Measurements from ENCODE around the gene SGCD.

The SGCD gene

DNA sequence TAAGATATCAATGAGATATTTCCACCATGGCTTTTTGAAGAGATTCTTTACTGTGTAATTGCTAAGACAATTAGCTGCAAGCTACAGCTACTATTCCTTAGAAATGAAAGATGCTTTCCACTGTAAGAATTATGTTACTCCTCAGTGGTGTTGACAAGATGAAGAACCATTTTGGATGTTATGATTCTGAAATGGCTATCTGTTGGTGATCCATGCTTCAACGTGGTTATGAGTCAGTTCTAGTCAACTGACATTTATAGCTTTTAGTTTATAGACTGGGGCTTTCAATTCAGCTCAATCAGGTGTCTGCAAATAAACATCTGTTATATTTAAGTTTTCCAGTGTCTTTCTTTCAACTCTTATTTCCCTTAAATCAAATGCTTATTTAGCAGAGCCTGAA, 93.7 kb downstream of the SGCD start:
- ChIA-PET POLR2A (no interaction called here), CTCF (no interaction called here)
- Histone ChIP-seq H3K27ac (ENCODE audit: extremely low read depth, low read depth, low read length) (no peak overlapping the region), H3K4me1 (ENCODE audit: control insufficient read depth, insufficient read depth, low read length) (no peaks in the 10 kb centered on the region), H3K36me3 (ENCODE audit: control insufficient read depth in 2 of 2, insufficient read depth in 1 of 2, low read length in 2 of 2) (no peaks in the 10 kb centered on the region), H3K9me3 (ENCODE audit: control insufficient read depth, insufficient read depth, low read depth, low read length) (no peaks in the 10 kb centered on the region), H3K4me3 (ENCODE audit: low read depth, low read length) (no peak overlapping the region)
- no peak for TF ChIP-seq ZNF214 (tag by site-specific recombination; IDR thresholded peaks at IDR 0.05; ENCODE audit: borderline replicate concordance)
- TF ChIP-seq ZNF645 (tag by site-specific recombination; IDR thresholded peaks at IDR 0.05): no peak
- TF ChIP-seq, protein P1, sequence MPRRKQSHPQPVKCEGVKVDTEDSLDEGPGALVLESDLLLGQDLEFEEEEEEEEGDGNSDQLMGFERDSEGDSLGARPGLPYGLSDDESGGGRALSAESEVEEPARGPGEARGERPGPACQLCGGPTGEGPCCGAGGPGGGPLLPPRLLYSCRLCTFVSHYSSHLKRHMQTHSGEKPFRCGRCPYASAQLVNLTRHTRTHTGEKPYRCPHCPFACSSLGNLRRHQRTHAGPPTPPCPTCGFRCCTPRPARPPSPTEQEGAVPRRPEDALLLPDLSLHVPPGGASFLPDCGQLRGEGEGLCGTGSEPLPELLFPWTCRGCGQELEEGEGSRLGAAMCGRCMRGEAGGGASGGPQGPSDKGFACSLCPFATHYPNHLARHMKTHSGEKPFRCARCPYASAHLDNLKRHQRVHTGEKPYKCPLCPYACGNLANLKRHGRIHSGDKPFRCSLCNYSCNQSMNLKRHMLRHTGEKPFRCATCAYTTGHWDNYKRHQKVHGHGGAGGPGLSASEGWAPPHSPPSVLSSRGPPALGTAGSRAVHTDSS (tag by site-specific recombination; IDR thresholded peaks at IDR 0.05): no peak

- H3K9me3 ChIP-seq (ENCODE audit: control insufficient read depth, insufficient read depth, low read depth, low read length): no peaks in the 10 kb centered on the region
- ChIA-PET CTCF (no interaction called here), POLR2A (no interaction called here)
- TF ChIP-seq ZNF391 (tag by site-specific recombination; IDR thresholded peaks at IDR 0.05; ENCODE audit: borderline replicate concordance, low read depth) (no peak), PBX3 (CRISPR knock-in tag; IDR thresholded peaks at IDR 0.05) (no peak), ZNF350 (tag by site-specific recombination; IDR thresholded peaks at IDR 0.05) (no peak), ZNF175 (tag by site-specific recombination; IDR thresholded peaks at IDR 0.05) (no peak), ZNF324 (tag by site-specific recombination; IDR thresholded peaks at IDR 0.05) (no peak), GLIS2 (tag by site-specific recombination; IDR thresholded peaks at IDR 0.05) (no peak), PATZ1 (tag by site-specific recombination; IDR thresholded peaks at IDR 0.05) (no peak), ZNF645 (tag by site-specific recombination; IDR thresholded peaks at IDR 0.05) (no peak)
- no peaks in the 10 kb centered on the region for H3K36me3 ChIP-seq (ENCODE audit: control insufficient read depth in 2 of 2, insufficient read depth in 1 of 2, low read length in 2 of 2)
- no peak overlapping the region for H3K27ac ChIP-seq (ENCODE audit: extremely low read depth, low read depth, low read length)
- no peaks in the 10 kb centered on the region for H3K4me1 ChIP-seq (ENCODE audit: control insufficient read depth, insufficient read depth, low read length)
- no peak overlapping the region for H3K4me3 ChIP-seq (ENCODE audit: low read depth, low read length)
These were observed 94.8 kb downstream of the SGCD start for GRCh38 chr5:156421798-156422197.

DNA sequence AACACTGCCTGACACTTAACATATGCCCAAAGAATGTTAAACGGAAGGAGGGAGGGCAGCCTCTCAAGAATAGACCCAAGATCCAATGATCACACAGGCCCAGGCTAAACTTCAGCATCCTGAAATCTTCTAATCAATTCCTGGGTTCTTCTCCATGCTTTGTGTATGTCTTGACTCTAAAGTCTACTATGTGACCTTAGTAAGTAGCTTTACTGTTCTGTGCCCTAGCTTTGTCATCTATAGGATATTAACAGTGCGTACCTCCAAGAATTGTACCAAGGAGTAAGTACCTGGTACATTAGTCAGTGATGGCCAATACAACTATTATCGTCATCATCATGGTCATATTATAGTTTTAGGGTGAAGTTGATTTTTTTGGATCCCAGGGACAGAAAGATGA, 96.6 kb downstream of the SGCD start:
- CTCF ChIA-PET: no interaction called here
- Histone ChIP-seq H3K4me3 (ENCODE audit: low read depth, low read length) (no peak overlapping the region), H3K27ac (ENCODE audit: extremely low read depth, low read depth, low read length) (no peak overlapping the region), H3K9me3 (ENCODE audit: control insufficient read depth, insufficient read depth, low read depth, low read length) (no peaks in the 10 kb centered on the region), H3K4me1 (ENCODE audit: control insufficient read depth, insufficient read depth, low read length) (no peaks in the 10 kb centered on the region), H3K36me3 (ENCODE audit: control insufficient read depth in 2 of 2, insufficient read depth in 1 of 2, low read length in 2 of 2) (no peaks in the 10 kb centered on the region)
- TF ChIP-seq BCL11B (tag by site-specific recombination; IDR thresholded peaks at IDR 0.05; ENCODE audit: low read depth): no peak
- TF ChIP-seq ZBTB17 (tag by site-specific recombination; IDR thresholded peaks at IDR 0.05): no peak
- TF ChIP-seq ZBTB1 (tag by site-specific recombination; IDR thresholded peaks at IDR 0.05): no peak
- no peak for TF ChIP-seq TSHZ1 (tag by site-specific recombination; IDR thresholded peaks at IDR 0.05; ENCODE audit: borderline replicate concordance)
- TF ChIP-seq ZXDB (tag by site-specific recombination; IDR thresholded peaks at IDR 0.05): no peak
- TF ChIP-seq ZNF654 (tag by site-specific recombination; IDR thresholded peaks at IDR 0.05; ENCODE audit: low read depth): no peak
- no peak for TF ChIP-seq ZNF677 (tag by site-specific recombination; IDR thresholded peaks at IDR 0.05)
- TF ChIP-seq YY2 (tag by site-specific recombination; IDR thresholded peaks at IDR 0.05): no peak
- TF ChIP-seq ZNF555 (tag by site-specific recombination; conservative IDR thresholded peaks at IDR 0.05): no peak
- POLR2A ChIA-PET: no interaction called here

All from HEK293 (cell line).